Neural cell (in vitro differentiated cells): Measurements from ENCODE around the gene YAE1. TPM values are rescaled to one million over a fixed set of nuclear protein-coding genes. Genes with fewer than 3 reads are reported as not detected.

Experiments
- polyA plus RNA-seq: library from polyadenylated mRNA; depleted of rRNA; stranded (reverse); fragments of >200 nt; gene quantifications from 2 replicates; pipeline ENCODE4 v1.2.3, GENCODE V29; 2014

The YAE1 gene
- polyA plus RNA-seq, 1 donor from 2014 or later, result 85.2 TPM

Other genes starting within 250 kb of the YAE1 start
- gene RALA, start 57.2 kb downstream of the YAE1 start, polyA plus RNA-seq, result 31.4 and 36.2 TPM in 2 replicates